Esophagus muscularis mucosa (tissue), 4 donors: ENCODE data around the gene FGFBP1. TPM values are rescaled to one million over a fixed set of nuclear protein-coding genes. Genes with fewer than 3 reads are reported as not detected.

Experiments used
- DNase-seq: peaks from one replicate; pipeline ENCODE4 v3.0.0-alpha.2; 2017; ENCODE audit errors: extremely low spot score
- H3K27ac ChIP-seq, 4 donors: fragments of 200-600 bp; sonication (generic); replicated peaks in 1 of 4; 1 replicate in 3 of 4; 2 replicates in 1 of 4; pipeline ENCODE4 v1.5.1; 2016 to 2019; ENCODE audit warnings: mild to moderate bottlenecking in 1 of 4
- H3K27me3 ChIP-seq, 4 donors: fragments of 200-600 bp; sonication (generic); one replicate each; pipeline versions ENCODE4 v1.5.1 to v1.6.0; 2016 to 2019
- H3K36me3 ChIP-seq, 4 donors: fragments of 200-600 bp; sonication (generic); one replicate each; pipeline ENCODE4 v1.5.1; 2016 to 2019
- H3K4me1 ChIP-seq, 4 donors: fragments of 200-600 bp; sonication (generic); one replicate each; pipeline ENCODE4 v1.5.1; 2016 to 2019
- H3K4me3 ChIP-seq, 4 donors: fragments of 200-600 bp; sonication (generic); 1 replicate in 2 of 4; 2 replicates in 2 of 4; pipeline ENCODE4 v1.5.1; 2016 to 2019; ENCODE audit warnings: mild to moderate bottlenecking in 4 of 4, moderate library complexity in 1 of 4
- H3K9me3 ChIP-seq, 4 donors: fragments of 200-600 bp; sonication (generic); 1 replicate in 3 of 4; 2 replicates in 1 of 4; pipeline ENCODE4 v1.5.1; 2016 to 2019
- CTCF ChIP-seq, 3 experiments: fragments of 200-600 bp in 2 of 3; fragments of 450-650 bp in 1 of 3; sonication (generic) in 2 of 3; IDR thresholded peaks; one replicate each; pipeline ENCODE4 v1.5.1; 2017 to 2019; ENCODE audit warnings: antibody characterized with exemption in 3 of 3, mild to moderate bottlenecking in 2 of 3, moderate library complexity in 1 of 3
- EP300 ChIP-seq: sonication (generic); formaldehyde crosslinking; IDR thresholded peaks from one replicate; pipeline ENCODE4 v1.6.1; 2017; ENCODE audit warnings: antibody characterized with exemption
- POLR2A ChIP-seq: fragments of 450-650 bp; IDR thresholded peaks from one replicate; pipeline ENCODE4 v1.6.1; 2017; ENCODE audit warnings: antibody characterized with exemption, moderate library complexity, mild to moderate bottlenecking, low read depth
- POLR2AphosphoS5 ChIP-seq, 2 donors: sonication (generic); formaldehyde crosslinking; IDR thresholded peaks; one replicate each; pipeline ENCODE4 v1.6.1; 2017; ENCODE audit warnings: antibody characterized with exemption in 2 of 2
- WGBS: methylation state at CpG from one replicate; pipeline ENCODE4 v1.1.5; 2018; 5-methylcytosine and 5-hydroxymethylcytosine counted together
- intact Hi-C: fragments of 100-400 bp; cut with DNase I; formaldehyde crosslinking; loops from one replicate; pipeline ENCODE4 v1.15.1; 2023
- total RNA-seq, 4 donors: library from RNA; depleted of rRNA; stranded (reverse); fragments of >200 nt; gene quantifications; one replicate each; pipeline versions ENCODE4 v1.1.0 to v1.2.1, GENCODE V29; 2016

FGFBP1 gene
- total RNA-seq, 4 donors from 2014 or later: 0.33 to 0.92 (median 0.52) TPM; not detected in 1

GRCh38 chr4:15944895-15945294 is 6.4 kb upstream of the FGFBP1 start:
- no peaks in the 10 kb centered on the region for H3K36me3 ChIP-seq
- no peak for DNase-seq
- WGBS: 92% methylated on average over 2 of the region's 2 CpGs
- intact Hi-C loops: no loop called here
- H3K9me3 ChIP-seq: no peaks in the 10 kb centered on the region
- H3K27ac ChIP-seq: no peak overlapping the region
- H3K4me1 ChIP-seq: no peaks in the 10 kb centered on the region
- no peak for TF ChIP-seq POLR2A
- no peaks in the 10 kb centered on the region for H3K27me3 ChIP-seq
- no peak overlapping the region for H3K4me3 ChIP-seq

GRCh38 chr4:15942283-15942682 is 3.7 kb upstream of the FGFBP1 start:
- no peaks in the 10 kb centered on the region for H3K36me3 ChIP-seq
- DNase-seq: no peak
- intact Hi-C loops: no loop called here
- H3K27ac ChIP-seq: no peak overlapping the region
- no peaks in the 10 kb centered on the region for H3K27me3 ChIP-seq
- 95% methylated on average over 1 of the region's 1 CpG for WGBS
- H3K4me3 ChIP-seq: no peak overlapping the region
- H3K4me1 ChIP-seq: peaks cover 0 to 8% (median 1%) of the 10 kb centered on the region in 4 donors
- TF ChIP-seq POLR2AphosphoS5 (IDR thresholded peaks at IDR 0.05): no peak
- no peak for TF ChIP-seq EP300
- TF ChIP-seq POLR2A: no peak
- no peak for TF ChIP-seq CTCF (IDR thresholded peaks at IDR 0.05)
- no peaks in the 10 kb centered on the region for H3K9me3 ChIP-seq

DNA sequence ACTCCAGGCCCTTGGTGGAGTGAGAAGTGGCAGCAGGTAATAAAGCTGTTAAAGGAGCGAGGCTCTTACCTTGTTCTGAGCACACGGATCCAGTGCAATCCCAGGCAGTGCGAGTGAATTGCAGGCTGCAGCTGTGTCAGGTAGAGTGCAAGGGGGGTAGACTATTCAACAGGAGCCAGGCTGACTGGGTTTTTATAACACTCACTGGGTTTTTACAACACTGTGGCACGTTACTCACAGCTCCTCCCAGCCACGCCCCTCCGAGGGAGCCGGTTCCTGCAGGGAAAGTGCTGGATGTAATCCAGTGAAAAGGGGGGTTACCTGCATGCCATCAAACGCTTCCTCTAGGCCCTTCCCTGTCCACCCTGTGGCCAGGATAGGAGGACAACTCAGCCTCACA is 358 bp downstream of the FGFBP1 start:
- DNase-seq: no peak
- WGBS: 45% methylated on average over 8 of the region's 8 CpGs
- Histone ChIP-seq H3K36me3 (no peaks in the 10 kb centered on the region), H3K4me1 (peaks cover 0 to 8% (median 1%) of the 10 kb centered on the region in 4 donors), H3K27ac (no peak overlapping the region), H3K9me3 (no peaks in the 10 kb centered on the region), H3K4me3 (no peak overlapping the region), H3K27me3 (no peaks in the 10 kb centered on the region)
- intact Hi-C loops: no loop called here
- TF ChIP-seq POLR2AphosphoS5 (IDR thresholded peaks at IDR 0.05): no peak
- no peak for TF ChIP-seq POLR2A
- no peak for TF ChIP-seq CTCF (IDR thresholded peaks at IDR 0.05)
- TF ChIP-seq EP300: no peak

DNA sequence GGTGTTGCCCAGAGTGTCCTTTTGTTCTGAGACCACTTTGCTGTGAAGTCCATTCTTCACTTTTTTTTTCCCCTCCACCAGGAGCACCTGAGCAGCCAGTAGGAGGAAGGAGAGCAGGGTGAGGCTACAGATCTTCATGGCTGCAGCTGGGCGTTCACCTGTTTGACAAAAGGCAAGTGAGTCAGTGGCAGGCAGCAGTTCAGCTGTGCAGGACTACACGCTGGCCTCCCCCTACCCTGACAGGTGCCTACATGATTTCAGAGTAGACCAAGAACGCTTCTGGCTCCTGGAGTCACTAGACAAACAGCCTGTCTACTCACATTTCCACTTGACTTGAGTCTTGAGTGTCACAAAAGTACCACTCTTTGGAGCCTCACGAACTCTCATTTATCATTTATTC is 2.0 kb downstream of the FGFBP1 start:
- Histone ChIP-seq H3K4me1 (peaks cover 0 to 8% (median 1%) of the 10 kb centered on the region in 4 donors), H3K4me3 (no peak overlapping the region), H3K27ac (no peak overlapping the region), H3K9me3 (no peaks in the 10 kb centered on the region), H3K36me3 (no peaks in the 10 kb centered on the region), H3K27me3 (no peaks in the 10 kb centered on the region)
- DNase-seq: no peak
- no peak for TF ChIP-seq EP300
- no peak for TF ChIP-seq CTCF (IDR thresholded peaks at IDR 0.05)
- TF ChIP-seq POLR2AphosphoS5 (IDR thresholded peaks at IDR 0.05): no peak
- 68% methylated on average over 4 of the region's 4 CpGs for WGBS
- intact Hi-C loops: no loop called here

GRCh38 chr4:15935504-15936402 is 2.8 kb downstream of the FGFBP1 start:
- WGBS: 86% methylated on average over 10 of the region's 10 CpGs
- no peak overlapping the region for H3K27ac ChIP-seq
- no peak for DNase-seq
- intact Hi-C loops: no loop called here
- H3K27me3 ChIP-seq: no peaks in the 10 kb centered on the region
- no peaks in the 10 kb centered on the region for H3K9me3 ChIP-seq
- no peaks in the 10 kb centered on the region for H3K36me3 ChIP-seq
- TF ChIP-seq POLR2A: no peak
- no peak for TF ChIP-seq POLR2AphosphoS5 (IDR thresholded peaks at IDR 0.05)
- no peak for TF ChIP-seq CTCF (IDR thresholded peaks at IDR 0.05)
- TF ChIP-seq EP300: no peak
- peaks cover 0 to 10% (median 1%) of the 10 kb centered on the region in 4 donors for H3K4me1 ChIP-seq
- H3K4me3 ChIP-seq: no peak overlapping the region
